Fibroblast of the aortic adventitia (primary cell): ENCODE data around the gene ABHD16B. TPM values are rescaled to one million over a fixed set of nuclear protein-coding genes. Genes with fewer than 3 reads are reported as not detected.
"Not testable (repeated sequence)": the region's sequence is repeated elsewhere in the genome, so short reads cannot be mapped to it uniquely, and the experiment has no call there.

Experiments
- DNase-seq: peaks from one replicate; pipeline ENCODE4 v3.0.0-alpha.2; 2010; ENCODE audit warnings: low read depth
- H3K4me3 ChIP-seq: 2 replicates; pipeline ENCODE4 v1.5.1; 2011; ENCODE audit warnings: low read depth, mild to moderate bottlenecking, control low read depth, low read length, moderate library complexity
- CTCF ChIP-seq: IDR thresholded peaks from 2 replicates; pipeline ENCODE4 v1.5.1; 2011; ENCODE audit warnings: mild to moderate bottlenecking, low read length, control low read depth, inconsistent platforms; ENCODE audit not compliant: insufficient read depth
- total RNA-seq: library from RNA; depleted of rRNA; stranded (reverse); fragments of >200 nt; gene quantifications from 2 replicates; pipeline ENCODE4 v1.2.3, GENCODE V29; 2012; ENCODE audit warnings: low replicate concordance

The ABHD16B gene
- total RNA-seq, 1 donor: not detected

GRCh38 chr20:63847237-63848002, 13.9 kb upstream of the ABHD16B start:
- H3K4me3 ChIP-seq: no peak overlapping the region
- no peak for TF ChIP-seq CTCF
- no peak for DNase-seq

GRCh38 chr20:63848003-63848911, 13.0 kb upstream of the ABHD16B start:
- no peak overlapping the region for H3K4me3 ChIP-seq
- no peak for DNase-seq
- TF ChIP-seq CTCF: no peak

GRCh38 chr20:63850689-63851547, 10.4 kb upstream of the ABHD16B start:
- no peak for TF ChIP-seq CTCF
- no peak overlapping the region for H3K4me3 ChIP-seq
- no peak for DNase-seq

GRCh38 chr20:63851548-63851943, 9.8 kb upstream of the ABHD16B start:
- not testable (repeated sequence) for DNase-seq, H3K4me3 ChIP-seq

- not testable (repeated sequence) for DNase-seq, H3K4me3 ChIP-seq
Observed at GRCh38 chr20:63853733-63854068, 7.6 kb upstream of the ABHD16B start.

GRCh38 chr20:63854069-63854765, 7.1 kb upstream of the ABHD16B start:
- H3K4me3 ChIP-seq: no peak overlapping the region
- no peak for DNase-seq
- TF ChIP-seq CTCF: no peak

- TF ChIP-seq CTCF: no peak
- no peak for DNase-seq
- H3K4me3 ChIP-seq: peak overlapping the region; percentile 13
Observed at GRCh38 chr20:63854766-63855362, 6.4 kb upstream of the ABHD16B start.
